ENCODE results near the gene KSR1. TPM values are rescaled to one million over a fixed set of nuclear protein-coding genes. Genes with fewer than 3 reads are reported as not detected.

The KSR1 gene
- total RNA-seq, 6 donors from 2014 or later = 23.0 to 94.3 (median 60.9) TPM

DNA sequence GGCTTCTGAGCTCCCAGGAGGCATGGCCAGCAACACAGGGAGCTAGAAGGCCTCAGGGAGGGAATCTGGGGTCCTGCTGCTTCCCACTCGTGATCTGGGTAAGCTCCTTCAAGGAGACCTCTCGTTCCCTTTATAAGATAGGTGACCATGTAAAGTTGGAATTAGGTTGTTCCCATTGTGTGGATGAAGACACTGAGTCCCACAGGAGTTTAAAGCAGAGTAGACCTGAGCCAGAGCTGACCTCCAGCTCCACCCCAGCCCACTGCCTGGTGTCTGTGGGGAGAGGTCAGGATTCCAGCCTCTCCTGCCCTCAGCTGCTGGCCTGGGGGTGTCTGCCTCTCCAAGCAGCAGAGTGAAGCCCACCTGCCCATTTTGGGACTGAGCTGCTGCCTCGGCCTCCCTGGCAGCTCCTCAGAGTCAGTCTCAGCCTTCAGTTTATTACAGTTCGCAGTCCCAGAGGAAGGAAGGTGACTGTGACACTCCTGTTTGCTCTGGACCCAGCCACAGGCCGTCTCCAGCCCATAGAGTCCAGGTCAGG, 141.6 kb downstream of the KSR1 start:
- no peak for TF ChIP-seq POLR2A (IDR thresholded peaks at IDR 0.05)
- TF ChIP-seq POLR2AphosphoS5 (IDR thresholded peaks at IDR 0.05) = no peak
- no peak for TF ChIP-seq EP300 (IDR thresholded peaks at IDR 0.05)
- no peak for TF ChIP-seq CTCF (IDR thresholded peaks at IDR 0.05)
- no peak for ATAC-seq (ENCODE audit: low FRiP score in 2 of 2)
- H3K27ac ChIP-seq = no peak overlapping the region
- peaks cover 0 to 50% (median 22%) of the 10 kb centered on the region in 4 donors for H3K36me3 ChIP-seq
- WGBS, 2 donors = 76 to 92% methylated on average over 2 to 5 of the region's 5 CpGs
- H3K4me1 ChIP-seq = peaks cover 0 to 9% (median 2%) of the 10 kb centered on the region in 4 donors
- no peak overlapping the region for H3K4me3 ChIP-seq
- no peak for DNase-seq
- no peaks in the 10 kb centered on the region for H3K27me3 ChIP-seq
- no peaks in the 10 kb centered on the region for H3K9me3 ChIP-seq

DNA sequence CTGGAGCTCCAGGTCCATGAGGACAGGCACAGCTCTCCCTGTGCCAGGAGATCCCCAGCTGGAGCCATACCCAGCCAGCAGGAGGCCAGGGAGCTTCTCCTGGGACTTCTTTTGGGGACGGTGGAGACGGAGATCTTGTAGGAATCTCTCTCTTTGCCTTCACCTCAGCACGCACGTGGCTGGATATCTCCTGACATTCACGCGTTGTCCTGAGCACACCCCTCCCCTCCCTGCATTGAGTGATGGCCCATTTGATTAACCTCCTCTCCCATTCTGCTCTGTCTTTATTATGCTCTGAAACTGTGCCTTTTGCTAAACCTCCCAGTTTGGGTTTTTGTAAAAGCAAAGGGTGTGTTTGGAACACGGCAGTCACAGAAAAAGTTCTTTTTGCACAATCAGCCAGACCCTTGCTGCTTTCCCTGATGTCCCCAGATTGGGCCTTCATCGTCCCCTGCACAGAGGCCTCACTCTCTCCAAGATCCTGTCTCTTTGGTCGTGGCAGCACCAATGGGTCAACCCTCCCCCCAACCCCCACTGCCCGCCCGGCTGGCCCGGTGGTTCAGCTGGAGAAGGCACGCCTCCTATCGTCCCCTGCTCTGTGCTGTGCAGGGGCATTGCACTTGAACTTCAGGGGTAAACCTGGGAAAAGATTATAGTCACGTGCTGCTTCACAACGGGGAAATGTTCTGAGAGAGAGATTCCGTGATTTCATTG, 142.2 kb downstream of the KSR1 start:
- Histone ChIP-seq H3K36me3 (peaks cover 0 to 45% (median 20%) of the 10 kb centered on the region in 4 donors), H3K9me3 (no peaks in the 10 kb centered on the region), H3K27ac (peak overlapping the region in 1 of 4 donors; percentile 16), H3K4me1 (peaks cover 0 to 9% (median 2%) of the 10 kb centered on the region in 4 donors), H3K27me3 (no peaks in the 10 kb centered on the region), H3K4me3 (no peak overlapping the region)
- TF ChIP-seq POLR2A (IDR thresholded peaks at IDR 0.05) = no peak
- TF ChIP-seq CTCF (IDR thresholded peaks at IDR 0.05) = no peak
- no peak for TF ChIP-seq EP300 (IDR thresholded peaks at IDR 0.05)
- TF ChIP-seq POLR2AphosphoS5 (IDR thresholded peaks at IDR 0.05) = no peak
- WGBS, 2 donors = 86 to 90% methylated on average over 15 to 17 of the region's 17 CpGs
- no peak for ATAC-seq (ENCODE audit: low FRiP score in 2 of 2)
- DNase-seq = no peak

DNA sequence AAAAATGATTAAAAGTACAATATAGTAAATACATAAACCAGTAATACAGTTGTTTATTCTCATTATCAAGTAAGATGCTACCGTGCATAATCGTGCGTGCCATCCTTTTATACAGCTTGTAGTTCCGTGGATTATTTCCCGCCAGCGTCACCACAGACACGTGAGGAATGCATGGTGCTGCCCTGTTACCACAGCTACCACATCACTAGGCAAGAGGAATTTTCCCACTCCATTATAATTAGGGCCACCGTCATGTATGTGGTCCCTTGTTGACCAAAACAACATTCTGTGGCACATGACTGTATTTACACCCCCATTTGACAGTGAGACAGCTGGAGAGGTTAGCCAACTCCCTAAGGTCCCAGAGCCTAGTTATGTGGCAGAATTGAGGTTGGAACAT, 144.2 kb downstream of the KSR1 start:
- peaks cover 0 to 9% (median 2%) of the 10 kb centered on the region in 4 donors for H3K4me1 ChIP-seq
- peaks cover 9 to 52% (median 32%) of the 10 kb centered on the region in 4 donors for H3K36me3 ChIP-seq
- 90 to 94% methylated on average over 8 of the region's 8 CpGs for WGBS, 2 donors
- no peak overlapping the region for H3K4me3 ChIP-seq
- no peak for TF ChIP-seq EP300 (IDR thresholded peaks at IDR 0.05)
- TF ChIP-seq POLR2A (IDR thresholded peaks at IDR 0.05) = no peak
- TF ChIP-seq POLR2AphosphoS5 (IDR thresholded peaks at IDR 0.05) = no peak
- TF ChIP-seq CTCF (IDR thresholded peaks at IDR 0.05) = no peak
- no peak for DNase-seq
- H3K27ac ChIP-seq = no peak overlapping the region
- no peaks in the 10 kb centered on the region for H3K9me3 ChIP-seq
- no peaks in the 10 kb centered on the region for H3K27me3 ChIP-seq
- ATAC-seq (ENCODE audit: low FRiP score in 2 of 2) = no peak

- TF ChIP-seq CTCF (IDR thresholded peaks at IDR 0.05) (peak; percentile 80 to 91 (median 86)), EP300 (IDR thresholded peaks at IDR 0.05) (no peak)
- Histone ChIP-seq H3K27ac (no peak overlapping the region), H3K27me3 (no peaks in the 10 kb centered on the region), H3K4me3 (no peak overlapping the region), H3K9me3 (no peaks in the 10 kb centered on the region), H3K36me3 (peaks cover 9 to 61% (median 40%) of the 10 kb centered on the region in 4 donors), H3K4me1 (peaks cover 0 to 9% (median 2%) of the 10 kb centered on the region in 4 donors)
- ATAC-seq (ENCODE audit: low FRiP score in 2 of 2) (peak; percentile 59 to 74), DNase-seq (peak in 1 of 2 donors; percentile 74)
- WGBS, 2 donors = 69 to 84% methylated on average over 8 to 11 of the region's 11 CpGs
Measured at GRCh38 chr17:27601069-27601974, 145.1 kb downstream of the KSR1 start.

All from upper lobe of left lung (tissue), 6 donors.